ENCODE results near the gene TMEM269.

TMEM269 gene

GRCh38 chr1:42832641-42833240, 48.0 kb downstream of the TMEM269 start:
- DNase-seq (ENCODE audit: low spot score in 2 of 2) (no peak), ATAC-seq (ENCODE audit: low read depth) (no peak)
- Mint-ChIP-seq H3K9me3 (no peaks in the 10 kb centered on the region), H3K27me3 (no peaks in the 10 kb centered on the region), H3K4me3 (no peak overlapping the region), H3K27ac (no peak overlapping the region), H3K36me3 (peaks cover 6% of the 10 kb centered on the region), H3K4me1 (peaks cover 11% of the 10 kb centered on the region)

GRCh38 chr1:42833981-42834380, 49.2 kb downstream of the TMEM269 start:
- no peak overlapping the region for H3K27ac Mint-ChIP-seq
- H3K4me1 Mint-ChIP-seq = peaks cover 23% of the 10 kb centered on the region
- no peaks in the 10 kb centered on the region for H3K27me3 Mint-ChIP-seq
- peaks cover 6% of the 10 kb centered on the region for H3K36me3 Mint-ChIP-seq
- no peak for DNase-seq (ENCODE audit: low spot score in 2 of 2)
- H3K9me3 Mint-ChIP-seq = no peaks in the 10 kb centered on the region
- ATAC-seq (ENCODE audit: low read depth) = no peak
- H3K4me3 Mint-ChIP-seq = no peak overlapping the region

GRCh38 chr1:42834803-42835202, 50.0 kb downstream of the TMEM269 start:
- ATAC-seq (ENCODE audit: low read depth) (no peak), DNase-seq (ENCODE audit: low spot score in 2 of 2) (no peak)
- H3K4me3 Mint-ChIP-seq = no peak overlapping the region

GRCh38 chr1:42835422-42835821, 50.6 kb downstream of the TMEM269 start:
- peaks cover 23% of the 10 kb centered on the region for H3K4me1 Mint-ChIP-seq
- no peak for ATAC-seq (ENCODE audit: low read depth)
- H3K27ac Mint-ChIP-seq = no peak overlapping the region
- no peak for DNase-seq (ENCODE audit: low spot score in 2 of 2)
- H3K27me3 Mint-ChIP-seq = no peaks in the 10 kb centered on the region
- peaks cover 4% of the 10 kb centered on the region for H3K36me3 Mint-ChIP-seq
- H3K9me3 Mint-ChIP-seq = no peaks in the 10 kb centered on the region
- no peak overlapping the region for H3K4me3 Mint-ChIP-seq

More at GRCh38 chr1:42834803-42835202, 50.0 kb downstream of the TMEM269 start:
- H3K27me3 Mint-ChIP-seq = no peaks in the 10 kb centered on the region
- H3K36me3 Mint-ChIP-seq = peaks cover 6% of the 10 kb centered on the region
- no peak overlapping the region for H3K27ac Mint-ChIP-seq
- H3K4me1 Mint-ChIP-seq = peaks cover 23% of the 10 kb centered on the region
- H3K9me3 Mint-ChIP-seq = no peaks in the 10 kb centered on the region

GRCh38 chr1:42837709-42838108, 52.9 kb downstream of the TMEM269 start:
- H3K4me1 Mint-ChIP-seq = peaks cover 23% of the 10 kb centered on the region
- ATAC-seq (ENCODE audit: low read depth) (no peak), DNase-seq (ENCODE audit: low spot score in 2 of 2) (no peak)
- H3K27ac Mint-ChIP-seq = no peak overlapping the region
- no peaks in the 10 kb centered on the region for H3K27me3 Mint-ChIP-seq
- H3K9me3 Mint-ChIP-seq = no peaks in the 10 kb centered on the region
- no peak overlapping the region for H3K4me3 Mint-ChIP-seq
- peaks cover 1% of the 10 kb centered on the region for H3K36me3 Mint-ChIP-seq

- Mint-ChIP-seq H3K27ac (peak overlapping the region; percentile 73), H3K9me3 (no peaks in the 10 kb centered on the region)
These were observed 53.8 kb downstream of the TMEM269 start for GRCh38 chr1:42838482-42839190.

GRCh38 chr1:42841010-42841409, 56.2 kb downstream of the TMEM269 start:
- ATAC-seq (ENCODE audit: low read depth) (no peak), DNase-seq (ENCODE audit: low spot score in 2 of 2) (no peak)
- Mint-ChIP-seq H3K36me3 (peaks cover 3% of the 10 kb centered on the region), H3K4me3 (no peak overlapping the region), H3K9me3 (no peaks in the 10 kb centered on the region), H3K4me1 (peaks cover 18% of the 10 kb centered on the region), H3K27ac (no peak overlapping the region), H3K27me3 (no peaks in the 10 kb centered on the region)

More at GRCh38 chr1:42838482-42839190, 53.8 kb downstream of the TMEM269 start:
- no peaks in the 10 kb centered on the region for H3K27me3 Mint-ChIP-seq
- ATAC-seq (ENCODE audit: low read depth) (peak; percentile 83), DNase-seq (ENCODE audit: low spot score in 2 of 2) (no peak)
- H3K4me1 Mint-ChIP-seq = peaks cover 23% of the 10 kb centered on the region
- peak overlapping the region; percentile 27 for H3K4me3 Mint-ChIP-seq
- H3K36me3 Mint-ChIP-seq = peaks cover 3% of the 10 kb centered on the region

GRCh38 chr1:42841440-42842147, 56.8 kb downstream of the TMEM269 start:
- H3K36me3 Mint-ChIP-seq = peaks cover 3% of the 10 kb centered on the region
- no peak overlapping the region for H3K27ac Mint-ChIP-seq
- no peaks in the 10 kb centered on the region for H3K27me3 Mint-ChIP-seq
- ATAC-seq (ENCODE audit: low read depth) = no peak
- H3K4me3 Mint-ChIP-seq = no peak overlapping the region
- no peaks in the 10 kb centered on the region for H3K9me3 Mint-ChIP-seq
- DNase-seq (ENCODE audit: low spot score in 2 of 2) = no peak
- peaks cover 18% of the 10 kb centered on the region for H3K4me1 Mint-ChIP-seq

GRCh38 chr1:42844592-42845140, 59.9 kb downstream of the TMEM269 start:
- no peak for ATAC-seq (ENCODE audit: low read depth)
- H3K27ac Mint-ChIP-seq = no peak overlapping the region
- peaks cover 16% of the 10 kb centered on the region for H3K4me1 Mint-ChIP-seq
- H3K9me3 Mint-ChIP-seq = no peaks in the 10 kb centered on the region
- H3K4me3 Mint-ChIP-seq = no peak overlapping the region
- no peaks in the 10 kb centered on the region for H3K27me3 Mint-ChIP-seq
- peaks cover 6% of the 10 kb centered on the region for H3K36me3 Mint-ChIP-seq
- DNase-seq (ENCODE audit: low spot score in 2 of 2) = no peak

GRCh38 chr1:42845193-42845592, 60.4 kb downstream of the TMEM269 start:
- Mint-ChIP-seq H3K9me3 (peaks cover 1% of the 10 kb centered on the region), H3K36me3 (peaks cover 9% of the 10 kb centered on the region), H3K27ac (no peak overlapping the region), H3K27me3 (no peaks in the 10 kb centered on the region), H3K4me3 (no peak overlapping the region), H3K4me1 (peaks cover 19% of the 10 kb centered on the region)
- no peak for DNase-seq (ENCODE audit: low spot score in 2 of 2)
- no peak for ATAC-seq (ENCODE audit: low read depth)

- peaks cover 13% of the 10 kb centered on the region for H3K36me3 Mint-ChIP-seq
- peak; percentile 5 for ATAC-seq (ENCODE audit: low read depth)
- H3K4me1 Mint-ChIP-seq = peaks cover 19% of the 10 kb centered on the region
- peaks cover 1% of the 10 kb centered on the region for H3K9me3 Mint-ChIP-seq
- peak overlapping the region; percentile 87 for H3K4me3 Mint-ChIP-seq
- peak overlapping the region; percentile 74 for H3K27ac Mint-ChIP-seq
- H3K27me3 Mint-ChIP-seq = no peaks in the 10 kb centered on the region
- DNase-seq (ENCODE audit: low spot score in 2 of 2) = no peak
These were observed 61.1 kb downstream of the TMEM269 start for GRCh38 chr1:42845866-42846256.

- Mint-ChIP-seq H3K9me3 (peaks cover 1% of the 10 kb centered on the region), H3K27me3 (no peaks in the 10 kb centered on the region), H3K4me1 (peaks cover 19% of the 10 kb centered on the region), H3K36me3 (peaks cover 14% of the 10 kb centered on the region), H3K27ac (peak within 1 kb of the TSS; percentile 74), H3K4me3 (peak within 1 kb of the TSS; percentile 87)
- ATAC-seq (ENCODE audit: low read depth) (peak; percentile 97), DNase-seq (ENCODE audit: low spot score in 2 of 2) (peak; percentile 66 to 78)
These were observed 61.7 kb downstream of the TMEM269 start, which contains the start of gene ZNF691 for GRCh38 chr1:42846257-42847110. Gene ZNF691, plus strand, starts transcription at chr1:42846613. Its CDS starts 3,046 bp downstream, at chr1:42849659.

- Mint-ChIP-seq H3K9me3 (peaks cover 1% of the 10 kb centered on the region), H3K27me3 (no peaks in the 10 kb centered on the region), H3K4me3 (peak overlapping the region; percentile 87), H3K36me3 (peaks cover 13% of the 10 kb centered on the region), H3K27ac (peak overlapping the region; percentile 74), H3K4me1 (peaks cover 19% of the 10 kb centered on the region)
- ATAC-seq (ENCODE audit: low read depth) (no peak), DNase-seq (ENCODE audit: low spot score in 2 of 2) (no peak)
These were observed 62.4 kb downstream of the TMEM269 start for GRCh38 chr1:42847111-42847595.
